ENCODE data around the gene FOXK1.

- TF ChIP-seq POLR2A (IDR thresholded peaks at IDR 0.05) (no peak), CTCF (IDR thresholded peaks at IDR 0.05) (no peak)
Measured at GRCh38 chr7:4745971-4746919, 64.2 kb downstream of the FOXK1 start.
